HG03460 (cell line): ENCODE results near the gene PRM3.
A peak's percentile ranks its signal among the peaks of the same experiment; 100 is the strongest.

Experiments used
- ATAC-seq: cut with Tn5 transposase; IDR thresholded peaks from one replicate; pipeline ENCODE4 v1.9.1; 2021; ENCODE audit not compliant: unreplicated experiment

PRM3 gene

DNA sequence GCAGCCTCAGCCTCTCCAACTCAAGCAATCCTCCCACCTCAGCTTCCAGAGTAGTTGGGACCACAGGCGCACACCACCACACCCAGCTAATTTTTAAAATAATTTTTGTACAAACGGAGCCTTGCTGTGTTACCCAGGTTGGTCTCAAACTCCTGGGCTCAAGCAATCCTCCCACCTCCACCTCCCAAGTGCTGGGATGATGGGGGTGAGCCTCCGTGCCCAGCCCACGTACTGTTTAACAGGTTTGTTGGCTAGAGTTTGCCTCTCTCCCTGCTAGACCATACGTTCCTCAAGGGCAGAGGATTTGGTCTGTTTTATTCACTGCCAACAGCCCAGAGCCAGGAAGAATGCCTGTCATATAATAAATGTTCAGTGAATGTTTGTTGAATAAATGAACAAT, 44.0 kb downstream of the PRM3 start:
- ATAC-seq: no peak

DNA sequence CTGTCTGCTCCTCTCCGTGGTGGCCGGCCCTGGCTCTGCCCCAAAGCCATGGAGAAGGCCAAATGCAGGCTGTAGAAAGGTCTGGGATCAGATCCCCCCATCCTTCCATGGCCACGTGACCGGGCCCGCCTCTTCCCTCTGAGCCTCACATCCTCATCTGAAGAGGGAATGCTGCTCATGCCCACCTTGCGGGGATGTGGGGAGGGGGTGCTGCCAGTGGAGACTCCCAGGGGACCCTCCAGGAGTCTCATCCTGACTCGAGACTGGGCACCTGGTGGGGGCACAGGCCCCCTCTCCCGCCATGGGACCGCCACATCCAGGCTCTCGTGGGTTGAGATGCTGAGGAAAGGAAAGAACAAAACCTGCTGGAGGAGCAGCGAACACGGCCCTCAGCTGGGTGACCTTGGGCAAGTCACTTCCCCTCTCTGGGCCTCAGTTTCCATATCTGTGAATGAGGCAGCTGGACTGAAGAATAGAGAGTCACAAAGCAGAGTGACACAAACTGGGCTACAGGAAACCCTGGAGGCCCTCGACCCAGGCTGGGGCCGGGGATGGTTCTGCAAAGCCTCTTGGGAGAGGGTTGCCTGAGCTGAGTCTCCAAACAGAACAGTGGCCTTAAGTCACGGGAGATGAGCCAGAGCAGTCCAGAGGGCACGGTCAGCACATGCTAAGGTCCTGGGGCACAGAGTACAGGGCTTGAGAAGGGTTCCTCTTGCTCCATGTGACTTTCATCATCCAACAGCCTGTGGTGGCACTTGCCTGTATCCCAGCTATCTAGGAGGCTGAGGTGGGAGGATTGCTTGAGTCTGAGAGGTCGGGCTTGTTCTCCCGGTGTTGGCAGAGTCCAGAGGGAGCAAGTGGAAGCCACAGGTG, 47.5 kb downstream of the PRM3 start:
- ATAC-seq: no peak

DNA sequence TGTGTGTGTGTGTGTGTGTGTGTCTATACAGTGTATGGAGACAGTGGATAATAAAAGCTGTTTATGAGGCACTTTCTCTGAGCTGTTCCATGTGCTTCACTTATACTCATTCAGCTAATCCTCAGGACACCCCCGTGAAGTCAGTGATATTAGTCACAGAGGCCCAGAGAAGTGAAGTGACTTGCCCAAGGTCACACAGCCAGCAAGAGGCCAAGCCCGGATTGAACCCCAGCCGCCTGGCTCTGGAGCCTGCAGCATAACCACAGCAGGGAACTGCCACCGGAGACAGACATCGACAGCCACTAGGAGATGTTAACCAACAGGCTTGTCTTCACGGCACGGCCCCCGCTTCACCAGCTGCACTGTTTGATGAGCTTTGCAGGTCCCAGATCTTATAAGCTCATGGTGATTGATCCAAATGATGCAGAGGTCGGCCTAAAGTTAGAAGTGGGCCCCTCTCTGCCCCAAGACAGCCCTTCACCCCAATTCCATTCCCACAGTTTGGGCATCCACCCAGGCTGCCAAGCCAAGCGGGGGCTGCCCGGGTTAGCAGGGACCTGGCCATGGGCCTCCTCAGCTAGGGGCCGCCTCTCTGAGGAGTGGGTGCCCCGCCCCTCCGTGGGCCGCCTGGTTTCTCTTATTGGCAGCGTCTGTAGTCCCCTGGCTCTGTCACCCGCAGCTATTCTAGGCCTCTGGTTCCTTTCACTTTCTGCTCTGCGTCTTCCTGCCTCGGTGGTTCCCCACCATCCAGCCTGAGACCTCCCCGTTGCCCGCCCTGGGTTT, 48.3 kb downstream of the PRM3 start:
- peak; percentile 85 for ATAC-seq

DNA sequence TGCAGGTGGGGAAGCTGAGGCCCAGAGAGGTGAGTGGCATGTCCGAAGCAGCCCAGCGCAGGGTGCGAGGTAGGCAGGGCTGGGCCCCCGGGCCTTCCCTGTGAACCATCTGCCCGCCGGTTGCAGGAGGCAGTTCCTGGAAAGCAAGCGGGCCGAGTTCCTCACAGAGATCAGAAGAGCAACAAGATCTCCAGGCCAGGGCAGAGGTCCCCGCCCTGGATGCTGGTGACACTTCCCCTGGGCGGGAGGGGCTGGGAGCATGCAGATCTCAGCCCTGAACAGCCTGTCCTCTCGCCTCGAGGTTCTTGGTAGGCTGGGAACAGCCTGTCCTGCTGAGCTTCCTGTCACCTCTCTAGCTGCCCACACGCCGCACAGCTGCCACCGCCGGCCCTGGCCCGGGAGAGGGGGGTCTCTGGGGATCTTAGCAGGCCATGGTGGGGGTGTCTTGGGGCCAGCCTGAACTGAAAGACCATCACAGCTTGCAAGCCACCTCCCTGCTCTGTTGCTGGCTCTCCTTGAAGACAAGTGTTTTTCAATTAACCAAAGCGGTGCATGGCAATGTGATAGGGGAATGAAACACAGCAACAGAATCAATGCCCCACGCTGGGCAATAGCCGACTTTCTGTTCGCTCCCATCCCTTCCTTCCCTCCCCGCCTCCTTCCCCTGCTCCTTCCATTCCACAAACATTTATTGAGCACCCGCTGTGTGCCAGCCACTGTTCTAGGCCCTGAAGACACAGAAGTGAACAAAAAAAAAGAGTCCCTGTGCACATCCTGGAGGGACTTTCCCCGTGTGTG, 49.1 kb downstream of the PRM3 start:
- ATAC-seq: no peak
